Osteoblast (primary cell): ENCODE results near the gene DBNL. TPM values are rescaled to one million over a fixed set of nuclear protein-coding genes. Genes with fewer than 3 reads are reported as not detected.

Source experiments
- DNase-seq: peaks from one replicate; pipeline ENCODE4 v3.0.0; 2011; ENCODE audit warnings: low spot score, mixed read lengths; ENCODE audit not compliant: insufficient read length; ENCODE audit errors: missing footprints
- H2AFZ ChIP-seq: 2 replicates; pipeline ENCODE4 v1.6.0; 2011; ENCODE audit warnings: mild to moderate bottlenecking, low read length
- H3K27ac ChIP-seq: 2 replicates; pipeline ENCODE4 v1.5.1; 2011; ENCODE audit warnings: mild to moderate bottlenecking, low read depth, low read length, moderate library complexity
- H3K27me3 ChIP-seq: 2 replicates; pipeline ENCODE4 v1.6.0; 2012; ENCODE audit warnings: mild to moderate bottlenecking, control low read depth, inconsistent platforms, low read length, moderate library complexity; ENCODE audit not compliant: insufficient read depth
- H3K36me3 ChIP-seq: 2 replicates; pipeline ENCODE4 v1.5.1; 2011; ENCODE audit warnings: mild to moderate bottlenecking, low read length, control low read depth, moderate library complexity; ENCODE audit not compliant: insufficient read depth
- H3K4me1 ChIP-seq: 2 replicates; pipeline ENCODE4 v1.5.1; 2011; ENCODE audit warnings: mild to moderate bottlenecking, low read length, control low read depth, moderate library complexity; ENCODE audit not compliant: insufficient read depth
- H3K4me2 ChIP-seq: 2 replicates; pipeline ENCODE4 v1.6.0; 2011; ENCODE audit warnings: mild to moderate bottlenecking, low read length; ENCODE audit not compliant: insufficient read depth
- H3K4me3 ChIP-seq: fragments of 200-600 bp; sonication (generic); 3 replicates; pipeline ENCODE4 v1.5.1; 2012; ENCODE audit warnings: mild to moderate bottlenecking, low read length, inconsistent platforms; ENCODE audit not compliant: insufficient read depth
- H3K79me2 ChIP-seq: 2 replicates; pipeline ENCODE4 v1.6.0; 2012; ENCODE audit warnings: mild to moderate bottlenecking, low read length, control low read depth, inconsistent platforms; ENCODE audit not compliant: insufficient read depth
- H3K9me3 ChIP-seq: 2 replicates; pipeline ENCODE4 v1.5.1; 2011; ENCODE audit warnings: low read depth, low read length, control low read depth
- H4K20me1 ChIP-seq: 2 replicates; pipeline ENCODE4 v1.6.0; 2012; ENCODE audit warnings: mild to moderate bottlenecking, low read length, control low read depth; ENCODE audit not compliant: insufficient read depth
- total RNA-seq: library from RNA; depleted of rRNA; stranded (reverse); fragments of >200 nt; gene quantifications from 2 replicates; pipeline ENCODE4 v1.2.3, GENCODE V29; 2012
- TF ChIP-seq, protein P1 (sequence below): IDR thresholded peaks from 2 replicates; pipeline ENCODE4 v1.5.1; 2011; ENCODE audit warnings: mild to moderate bottlenecking, low read depth, low read length, moderate library complexity; ENCODE audit errors: extremely low read depth

DBNL gene
- total RNA-seq, 1 donor: 105 TPM

DNA sequence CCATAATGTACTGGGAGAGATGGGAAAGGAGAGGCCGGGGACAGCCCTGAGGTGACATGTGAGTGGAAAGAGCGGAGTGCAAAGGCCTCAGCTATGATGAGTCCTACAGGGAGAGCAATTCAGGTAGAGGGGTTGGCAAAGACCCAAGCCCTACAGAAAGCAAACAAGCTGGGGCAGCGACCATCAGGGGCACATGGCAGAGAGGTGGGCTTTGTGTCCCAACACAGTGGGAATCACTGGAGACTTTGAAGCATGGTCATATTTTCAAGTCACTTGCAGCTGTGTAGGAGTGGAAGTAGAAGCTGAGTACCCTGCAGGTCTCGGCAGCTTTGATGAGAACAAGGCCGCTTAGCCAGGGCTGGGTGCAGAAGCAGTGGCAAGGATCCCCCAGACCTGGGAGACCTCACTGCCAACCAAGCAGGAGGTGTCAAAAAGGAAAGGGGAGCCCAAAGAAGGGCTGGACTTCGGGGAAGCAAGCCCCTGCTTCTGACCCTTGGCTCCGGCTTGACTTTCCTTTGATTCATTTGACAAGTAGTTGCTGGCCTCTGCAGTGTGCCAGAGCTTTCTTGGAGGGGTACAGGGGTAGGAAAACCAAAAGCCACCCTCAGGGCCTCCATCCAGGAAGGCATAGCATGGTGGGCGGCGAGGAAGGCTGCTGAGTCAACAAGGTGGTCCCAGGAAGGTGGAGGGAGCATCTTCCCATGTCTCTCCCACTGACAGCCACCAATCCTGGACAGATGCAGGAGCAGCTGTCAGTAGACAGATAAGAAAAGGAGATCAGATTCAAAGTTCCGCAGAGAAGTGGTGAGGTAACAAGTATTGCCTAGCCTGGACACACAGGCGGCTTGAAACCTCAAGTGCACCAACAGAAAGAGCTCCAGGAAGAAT is 22.8 kb downstream of the DBNL start:
- H3K27me3 ChIP-seq: no peaks in the 10 kb centered on the region
- DNase-seq: peak; percentile 59
- H2AFZ ChIP-seq: no peak overlapping the region
- TF ChIP-seq, protein P1, sequence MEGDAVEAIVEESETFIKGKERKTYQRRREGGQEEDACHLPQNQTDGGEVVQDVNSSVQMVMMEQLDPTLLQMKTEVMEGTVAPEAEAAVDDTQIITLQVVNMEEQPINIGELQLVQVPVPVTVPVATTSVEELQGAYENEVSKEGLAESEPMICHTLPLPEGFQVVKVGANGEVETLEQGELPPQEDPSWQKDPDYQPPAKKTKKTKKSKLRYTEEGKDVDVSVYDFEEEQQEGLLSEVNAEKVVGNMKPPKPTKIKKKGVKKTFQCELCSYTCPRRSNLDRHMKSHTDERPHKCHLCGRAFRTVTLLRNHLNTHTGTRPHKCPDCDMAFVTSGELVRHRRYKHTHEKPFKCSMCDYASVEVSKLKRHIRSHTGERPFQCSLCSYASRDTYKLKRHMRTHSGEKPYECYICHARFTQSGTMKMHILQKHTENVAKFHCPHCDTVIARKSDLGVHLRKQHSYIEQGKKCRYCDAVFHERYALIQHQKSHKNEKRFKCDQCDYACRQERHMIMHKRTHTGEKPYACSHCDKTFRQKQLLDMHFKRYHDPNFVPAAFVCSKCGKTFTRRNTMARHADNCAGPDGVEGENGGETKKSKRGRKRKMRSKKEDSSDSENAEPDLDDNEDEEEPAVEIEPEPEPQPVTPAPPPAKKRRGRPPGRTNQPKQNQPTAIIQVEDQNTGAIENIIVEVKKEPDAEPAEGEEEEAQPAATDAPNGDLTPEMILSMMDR: no peak
- no peaks in the 10 kb centered on the region for H3K79me2 ChIP-seq
- H4K20me1 ChIP-seq: peaks cover 15% of the 10 kb centered on the region
- H3K9me3 ChIP-seq: no peaks in the 10 kb centered on the region
- no peak overlapping the region for H3K27ac ChIP-seq
- no peaks in the 10 kb centered on the region for H3K36me3 ChIP-seq
- peaks cover 12% of the 10 kb centered on the region for H3K4me1 ChIP-seq
- no peak overlapping the region for H3K4me3 ChIP-seq
- no peak overlapping the region for H3K4me2 ChIP-seq

DNA sequence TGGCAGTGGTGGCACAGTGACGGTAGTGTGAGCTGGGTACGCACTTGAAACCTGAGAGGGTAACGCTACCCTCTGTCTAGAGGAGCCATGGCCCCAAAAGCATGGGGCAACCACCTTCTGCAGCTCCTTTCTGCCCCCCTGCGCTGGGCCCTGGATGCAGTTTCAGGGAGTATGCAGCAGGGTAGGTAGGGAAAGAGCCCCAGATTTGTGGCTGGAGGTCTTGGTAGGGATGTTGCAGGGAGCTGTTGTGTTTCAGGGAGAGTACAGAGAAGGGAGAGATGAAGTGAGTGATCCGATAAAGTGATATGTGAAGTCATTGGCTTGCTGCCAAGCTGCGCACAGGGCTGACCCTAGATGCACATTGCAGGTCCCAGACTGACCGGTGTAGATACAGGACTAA is 23.6 kb downstream of the DBNL start:
- Histone ChIP-seq H3K27ac (no peak overlapping the region), H3K36me3 (peaks cover under 1% of the 10 kb centered on the region), H3K4me2 (no peak overlapping the region), H3K27me3 (no peaks in the 10 kb centered on the region), H4K20me1 (peaks cover 10% of the 10 kb centered on the region), H3K79me2 (no peaks in the 10 kb centered on the region), H3K4me3 (no peak overlapping the region), H3K9me3 (no peaks in the 10 kb centered on the region), H2AFZ (no peak overlapping the region), H3K4me1 (peaks cover 15% of the 10 kb centered on the region)
- TF ChIP-seq, protein P1: no peak
- peak; percentile 38 for DNase-seq

DNA sequence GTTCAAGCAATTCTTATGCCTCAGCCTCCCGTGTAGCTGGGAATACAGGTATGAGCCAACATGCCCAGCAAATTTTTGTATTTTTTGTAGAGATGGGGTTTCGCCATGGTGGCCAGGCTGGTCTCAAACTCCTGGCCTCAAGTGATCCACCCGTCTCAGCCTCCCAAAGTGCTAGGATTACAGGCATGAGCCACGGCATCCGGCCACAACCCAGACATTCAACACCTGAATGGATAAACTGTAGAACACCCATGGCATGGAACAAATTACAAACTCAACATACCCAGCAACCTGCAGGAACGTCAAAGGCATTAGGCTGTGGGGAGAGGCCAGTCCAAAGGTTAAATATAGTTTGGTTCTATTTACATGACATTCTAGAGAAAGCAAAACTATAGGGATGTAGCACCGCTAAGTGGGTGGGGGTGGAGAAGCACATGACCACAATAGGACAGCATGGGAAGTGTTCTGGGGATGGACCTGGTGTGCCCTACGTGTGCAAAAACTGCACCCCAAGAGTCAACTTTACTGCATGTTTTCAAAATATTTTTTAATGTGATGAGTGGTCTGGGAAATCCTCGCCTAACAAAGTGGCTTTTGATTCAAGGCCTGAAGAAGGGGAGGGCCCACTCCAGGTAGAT is 27.3 kb downstream of the DBNL start:
- H3K4me3 ChIP-seq: no peak overlapping the region
- DNase-seq: peak; percentile 51
- peaks cover 17% of the 10 kb centered on the region for H3K4me1 ChIP-seq
- peaks cover 2% of the 10 kb centered on the region for H4K20me1 ChIP-seq
- H3K9me3 ChIP-seq: no peaks in the 10 kb centered on the region
- H3K4me2 ChIP-seq: no peak overlapping the region
- no peaks in the 10 kb centered on the region for H3K79me2 ChIP-seq
- TF ChIP-seq, protein P1: no peak
- H3K36me3 ChIP-seq: peaks cover 22% of the 10 kb centered on the region
- H3K27me3 ChIP-seq: no peaks in the 10 kb centered on the region
- no peak overlapping the region for H2AFZ ChIP-seq
- H3K27ac ChIP-seq: peak overlapping the region; percentile 7
